Stimulated activated CD8-positive, alpha-beta memory T cell treated with anti-CD3 and anti-CD28 coated beads, Interleukin-7, amount 100 ng/mL, for 1 hour (primary cell): ENCODE data around the gene CDH8.
"Not testable (repeated sequence)": the region's sequence is repeated elsewhere in the genome, so short reads cannot be mapped to it uniquely, and the experiment has no call there.

Experiments
- DNase-seq, 2 donors: peaks; one replicate each; pipeline ENCODE4 v3.0.0-alpha.2; 2020; ENCODE audit warnings: low read depth in 2 of 2

The CDH8 gene

GRCh38 chr16:61791464-61791863, 244.8 kb downstream of the CDH8 start:
- no peak for DNase-seq

GRCh38 chr16:61781855-61782254, 254.4 kb downstream of the CDH8 start:
- DNase-seq = not testable (repeated sequence)

GRCh38 chr16:61780161-61780560, 256.1 kb downstream of the CDH8 start:
- DNase-seq = no peak

GRCh38 chr16:61770301-61770700, 265.9 kb downstream of the CDH8 start:
- DNase-seq = no peak

- no peak for DNase-seq
These were observed 272.2 kb downstream of the CDH8 start for GRCh38 chr16:61763991-61764390.

- no peak for DNase-seq
These were observed 273.2 kb downstream of the CDH8 start for GRCh38 chr16:61763013-61763412.

- DNase-seq = no peak
These were observed 305.2 kb downstream of the CDH8 start for GRCh38 chr16:61730997-61731396.

GRCh38 chr16:61726701-61727100, 309.5 kb downstream of the CDH8 start:
- DNase-seq = no peak

GRCh38 chr16:61726125-61726524, 310.1 kb downstream of the CDH8 start:
- no peak for DNase-seq

- DNase-seq = no peak
These were observed 314.7 kb downstream of the CDH8 start for GRCh38 chr16:61721544-61721943.

- no peak for DNase-seq
These were observed 320.8 kb downstream of the CDH8 start for GRCh38 chr16:61715393-61715792.

- no peak for DNase-seq
These were observed 322.5 kb downstream of the CDH8 start for GRCh38 chr16:61713787-61714186.

- not testable (repeated sequence) for DNase-seq
These were observed 336.6 kb downstream of the CDH8 start for GRCh38 chr16:61699640-61700039.

GRCh38 chr16:61684541-61684940, 351.7 kb downstream of the CDH8 start:
- DNase-seq = no peak

GRCh38 chr16:61681673-61682072, 354.6 kb downstream of the CDH8 start:
- DNase-seq = no peak

GRCh38 chr16:61681124-61681523, 355.1 kb downstream of the CDH8 start:
- DNase-seq = no peak

- DNase-seq = no peak
These were observed 358.1 kb downstream of the CDH8 start for GRCh38 chr16:61678182-61678581.

- DNase-seq = no peak
These were observed 358.5 kb downstream of the CDH8 start for GRCh38 chr16:61677776-61678175.

- DNase-seq = no peak
These were observed 359.5 kb downstream of the CDH8 start for GRCh38 chr16:61676740-61677139.

- no peak for DNase-seq
These were observed 365.1 kb downstream of the CDH8 start for GRCh38 chr16:61671161-61671560.

- no peak for DNase-seq
These were observed 370.7 kb downstream of the CDH8 start for GRCh38 chr16:61665512-61665911.

- no peak for DNase-seq
These were observed 376.3 kb downstream of the CDH8 start for GRCh38 chr16:61659936-61660335.

GRCh38 chr16:61654962-61655361, 381.3 kb downstream of the CDH8 start:
- no peak for DNase-seq

- no peak for DNase-seq
These were observed 382.7 kb downstream of the CDH8 start for GRCh38 chr16:61653544-61653943.

- no peak for DNase-seq
These were observed 390.7 kb downstream of the CDH8 start for GRCh38 chr16:61645561-61645960.
